Suprapubic skin (tissue), 4 donors: ENCODE measurements around the gene RBBP8NL. TPM values are rescaled to one million over a fixed set of nuclear protein-coding genes. Genes with fewer than 3 reads are reported as not detected.

Experiments used
- DNase-seq, 2 donors: peaks; one replicate each; pipeline ENCODE4 v3.0.0-alpha.2; 2019; ENCODE audit warnings: low spot score in 2 of 2
- H3K27ac ChIP-seq: fragments of 200-600 bp; sonication (generic); one replicate; pipeline ENCODE4 v1.5.1; 2019
- H3K27me3 ChIP-seq: fragments of 200-600 bp; sonication (generic); one replicate; pipeline ENCODE4 v1.5.1; 2019
- H3K36me3 ChIP-seq: fragments of 200-600 bp; sonication (generic); one replicate; pipeline ENCODE4 v1.5.1; 2019
- H3K4me1 ChIP-seq: fragments of 200-600 bp; sonication (generic); one replicate; pipeline ENCODE4 v1.5.1; 2019
- H3K4me3 ChIP-seq: fragments of 200-600 bp; sonication (generic); one replicate; pipeline ENCODE4 v1.5.1; 2019; ENCODE audit warnings: mild to moderate bottlenecking
- H3K9me3 ChIP-seq: fragments of 200-600 bp; sonication (generic); one replicate; pipeline ENCODE4 v1.5.1; 2019
- EP300 ChIP-seq: sonication (generic); formaldehyde crosslinking; IDR thresholded peaks from one replicate; pipeline ENCODE4 v1.6.1; 2017; ENCODE audit warnings: antibody characterized with exemption
- POLR2A ChIP-seq, 2 donors: fragments of 450-650 bp; IDR thresholded peaks; one replicate each; pipeline ENCODE4 v1.6.1; 2017; ENCODE audit warnings: antibody characterized with exemption in 2 of 2, mild to moderate bottlenecking in 2 of 2, moderate library complexity in 2 of 2
- POLR2AphosphoS5 ChIP-seq, 3 donors: sonication (generic); formaldehyde crosslinking; IDR thresholded peaks; one replicate each; pipeline ENCODE4 v1.6.1; 2017; ENCODE audit warnings: antibody characterized with exemption in 3 of 3
- WGBS: methylation state at CpG from one replicate; pipeline ENCODE4 v1.1.5; 2018; 5-methylcytosine and 5-hydroxymethylcytosine counted together
- total RNA-seq, 4 donors: library from RNA; depleted of rRNA; stranded (reverse); fragments of >200 nt; gene quantifications; one replicate each; pipeline ENCODE4 v1.1.0, GENCODE V29; 2016
- TF ChIP-seq, protein P1 (sequence below), 2 donors: fragments of 200-600 bp in 1 of 2; fragments of 450-650 bp in 1 of 2; sonication (generic) in 1 of 2; IDR thresholded peaks; one replicate each; pipeline ENCODE4 v1.5.1; 2016 to 2019; ENCODE audit warnings: antibody characterized with exemption in 2 of 2, mild to moderate bottlenecking in 1 of 2, moderate library complexity in 1 of 2

Gene RBBP8NL
- total RNA-seq, 4 donors from 2014 or later: 2.0 to 6.6 (median 3.9) TPM

DNA sequence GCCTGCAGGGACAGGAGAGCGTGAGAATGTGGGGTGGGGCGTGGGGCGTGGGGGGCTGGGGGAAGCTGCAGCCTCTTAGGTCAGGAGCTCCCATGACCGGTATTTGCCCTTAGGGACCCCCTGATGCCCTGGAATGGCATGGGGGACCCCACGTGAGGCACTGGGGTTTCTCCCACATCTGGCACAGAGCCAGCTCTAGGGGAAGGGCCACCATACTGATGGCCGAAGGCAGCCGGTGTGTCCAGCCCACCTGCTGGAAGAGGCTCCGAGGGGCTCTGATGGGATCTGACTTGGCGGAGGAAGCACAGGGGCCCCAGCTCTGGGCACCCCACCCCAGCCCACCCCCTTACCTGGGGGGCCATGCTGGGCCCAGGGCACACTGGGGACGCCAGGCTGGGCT is 37.7 kb upstream of the RBBP8NL start:
- no peak overlapping the region for H3K4me3 ChIP-seq
- 72% methylated on average over 2 of the region's 10 CpGs for WGBS
- H3K36me3 ChIP-seq: no peaks in the 10 kb centered on the region
- H3K9me3 ChIP-seq: no peaks in the 10 kb centered on the region
- H3K27ac ChIP-seq: no peak overlapping the region
- peaks cover 66% of the 10 kb centered on the region for H3K27me3 ChIP-seq
- no peak for DNase-seq
- no peak for TF ChIP-seq POLR2A (IDR thresholded peaks at IDR 0.05)
- TF ChIP-seq POLR2AphosphoS5 (IDR thresholded peaks at IDR 0.05): no peak
- TF ChIP-seq, protein P1, sequence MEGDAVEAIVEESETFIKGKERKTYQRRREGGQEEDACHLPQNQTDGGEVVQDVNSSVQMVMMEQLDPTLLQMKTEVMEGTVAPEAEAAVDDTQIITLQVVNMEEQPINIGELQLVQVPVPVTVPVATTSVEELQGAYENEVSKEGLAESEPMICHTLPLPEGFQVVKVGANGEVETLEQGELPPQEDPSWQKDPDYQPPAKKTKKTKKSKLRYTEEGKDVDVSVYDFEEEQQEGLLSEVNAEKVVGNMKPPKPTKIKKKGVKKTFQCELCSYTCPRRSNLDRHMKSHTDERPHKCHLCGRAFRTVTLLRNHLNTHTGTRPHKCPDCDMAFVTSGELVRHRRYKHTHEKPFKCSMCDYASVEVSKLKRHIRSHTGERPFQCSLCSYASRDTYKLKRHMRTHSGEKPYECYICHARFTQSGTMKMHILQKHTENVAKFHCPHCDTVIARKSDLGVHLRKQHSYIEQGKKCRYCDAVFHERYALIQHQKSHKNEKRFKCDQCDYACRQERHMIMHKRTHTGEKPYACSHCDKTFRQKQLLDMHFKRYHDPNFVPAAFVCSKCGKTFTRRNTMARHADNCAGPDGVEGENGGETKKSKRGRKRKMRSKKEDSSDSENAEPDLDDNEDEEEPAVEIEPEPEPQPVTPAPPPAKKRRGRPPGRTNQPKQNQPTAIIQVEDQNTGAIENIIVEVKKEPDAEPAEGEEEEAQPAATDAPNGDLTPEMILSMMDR (IDR thresholded peaks at IDR 0.05): no peak
- no peak for TF ChIP-seq EP300
- no peaks in the 10 kb centered on the region for H3K4me1 ChIP-seq

DNA sequence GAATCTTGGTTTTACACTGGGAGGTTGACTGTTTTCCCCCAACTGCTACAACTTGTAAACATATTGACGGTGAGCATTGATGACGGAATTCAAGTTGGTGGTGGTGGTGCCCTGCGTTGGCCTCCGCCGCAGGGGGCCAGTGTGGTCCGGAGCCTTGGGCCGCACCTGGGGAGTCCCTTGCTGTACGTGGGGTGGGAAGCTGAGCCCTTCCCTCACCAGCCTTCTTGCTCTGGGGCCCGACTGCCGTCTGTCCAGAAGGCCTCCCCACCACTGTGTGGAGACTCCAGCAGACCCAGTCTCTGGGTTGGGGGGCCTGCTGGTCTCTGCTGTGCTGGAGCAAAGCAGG is 37.1 kb upstream of the RBBP8NL start:
- Histone ChIP-seq H3K4me3 (no peak overlapping the region), H3K27ac (no peak overlapping the region), H3K9me3 (no peaks in the 10 kb centered on the region), H3K4me1 (no peaks in the 10 kb centered on the region), H3K27me3 (peaks cover 66% of the 10 kb centered on the region), H3K36me3 (no peaks in the 10 kb centered on the region)
- WGBS: 100% methylated on average over 5 of the region's 10 CpGs
- no peak for DNase-seq
- TF ChIP-seq POLR2A (IDR thresholded peaks at IDR 0.05) (no peak), EP300 (no peak), POLR2AphosphoS5 (IDR thresholded peaks at IDR 0.05) (no peak)
- TF ChIP-seq, protein P1 (IDR thresholded peaks at IDR 0.05): no peak

DNA sequence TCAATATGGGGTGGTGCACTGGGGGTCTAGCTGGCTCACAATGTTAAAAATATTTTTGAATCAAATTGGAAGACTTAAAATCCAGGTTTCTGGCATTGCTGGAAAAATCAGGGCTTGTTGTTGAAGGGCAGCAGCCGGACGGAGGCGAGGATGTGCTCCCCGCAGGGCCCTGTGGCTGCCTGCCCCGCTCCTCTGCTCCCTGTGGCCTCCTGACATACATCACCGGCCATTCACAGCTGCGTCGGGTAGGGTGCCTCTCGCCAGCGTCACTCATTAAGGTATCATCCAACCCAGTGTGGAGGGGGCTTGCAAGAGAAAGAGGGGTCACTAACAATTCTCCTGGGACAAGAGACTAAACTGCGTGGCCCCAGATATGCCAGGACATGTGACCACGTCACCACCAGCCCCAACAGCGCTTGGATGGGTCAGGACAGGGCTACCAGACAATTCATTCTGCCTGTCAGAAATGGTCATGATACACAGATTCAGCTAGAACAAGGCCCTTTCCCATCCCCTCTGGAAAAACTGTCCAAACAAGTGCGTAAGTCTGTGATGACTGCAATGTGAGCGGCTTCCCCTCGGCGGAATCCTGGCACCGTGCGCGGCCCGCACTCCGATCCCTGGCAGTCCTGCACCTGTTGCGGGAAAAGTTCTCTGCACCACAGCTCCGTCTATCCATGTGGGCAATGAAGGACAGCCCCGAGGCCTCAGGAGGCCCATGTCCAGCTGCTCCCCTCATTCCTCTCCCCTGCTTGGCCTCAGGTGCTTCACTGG is 36.5 kb upstream of the RBBP8NL start:
- no peak for TF ChIP-seq POLR2AphosphoS5 (IDR thresholded peaks at IDR 0.05)
- TF ChIP-seq, protein P1 (IDR thresholded peaks at IDR 0.05): no peak
- TF ChIP-seq EP300: no peak
- TF ChIP-seq POLR2A (IDR thresholded peaks at IDR 0.05): no peak
- DNase-seq: no peak
- 81% methylated on average over 18 of the region's 25 CpGs for WGBS
- Histone ChIP-seq H3K27me3 (peaks cover 66% of the 10 kb centered on the region), H3K4me1 (no peaks in the 10 kb centered on the region), H3K4me3 (no peak overlapping the region), H3K36me3 (no peaks in the 10 kb centered on the region), H3K9me3 (no peaks in the 10 kb centered on the region), H3K27ac (no peak overlapping the region)

DNA sequence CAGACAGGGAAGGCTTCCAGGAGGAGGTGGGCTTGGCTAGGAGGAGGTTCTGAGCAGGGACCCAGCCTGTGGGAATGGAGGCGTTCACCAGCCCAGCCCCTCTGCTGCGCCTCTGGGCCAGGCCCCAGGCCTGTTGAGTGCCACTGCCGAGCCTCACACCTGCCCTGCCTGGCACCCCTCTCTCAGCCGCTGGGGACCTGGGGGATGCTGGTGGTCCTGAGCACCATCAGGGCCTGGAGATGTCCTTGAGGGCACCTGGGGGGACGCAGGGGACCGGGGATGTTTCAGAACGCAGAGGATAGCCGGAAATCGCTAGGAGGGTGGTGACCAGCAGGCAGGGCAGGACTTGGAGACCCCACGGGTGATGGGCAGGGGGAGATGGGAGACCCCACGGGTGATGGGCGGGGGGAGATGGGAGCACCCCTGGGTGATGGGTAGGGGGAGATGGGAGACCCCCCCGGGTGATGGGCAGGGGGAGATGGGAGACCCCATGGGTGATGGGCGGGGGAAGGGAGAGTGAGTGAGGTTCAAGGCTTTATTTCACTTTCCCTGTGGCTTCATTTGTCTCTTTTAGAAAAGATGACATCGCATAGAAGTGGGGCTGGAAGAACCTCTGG is 35.7 kb upstream of the RBBP8NL start:
- no peak overlapping the region for H3K27ac ChIP-seq
- no peak for DNase-seq
- TF ChIP-seq, protein P1 (IDR thresholded peaks at IDR 0.05): no peak
- no peak for TF ChIP-seq EP300
- no peak for TF ChIP-seq POLR2A (IDR thresholded peaks at IDR 0.05)
- no peak for TF ChIP-seq POLR2AphosphoS5 (IDR thresholded peaks at IDR 0.05)
- no peaks in the 10 kb centered on the region for H3K9me3 ChIP-seq
- no peaks in the 10 kb centered on the region for H3K4me1 ChIP-seq
- peaks cover 66% of the 10 kb centered on the region for H3K27me3 ChIP-seq
- no peak overlapping the region for H3K4me3 ChIP-seq
- 74% methylated on average over 11 of the region's 15 CpGs for WGBS
- no peaks in the 10 kb centered on the region for H3K36me3 ChIP-seq

DNA sequence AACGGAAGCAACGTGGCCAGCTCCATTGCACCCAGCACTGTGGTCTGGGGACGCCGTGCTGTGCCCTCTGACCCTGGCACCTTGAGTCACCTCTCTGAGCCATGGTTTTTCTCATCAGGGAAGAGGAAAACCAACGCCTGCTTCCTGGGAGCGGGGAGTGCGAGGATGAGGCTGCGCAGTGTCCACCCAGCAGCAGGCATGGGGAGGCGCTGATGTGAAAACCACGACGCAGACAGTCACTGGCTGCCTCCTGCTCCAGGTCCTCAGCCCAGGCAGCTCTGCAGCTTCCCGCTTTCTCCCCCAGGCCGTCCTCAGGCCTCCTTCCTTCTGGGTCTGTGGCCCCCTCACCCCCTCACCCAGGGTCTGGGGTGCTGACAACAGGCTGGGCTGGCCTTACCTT is 34.5 kb upstream of the RBBP8NL start:
- WGBS: 94% methylated on average over 3 of the region's 13 CpGs
- Histone ChIP-seq H3K36me3 (no peaks in the 10 kb centered on the region), H3K4me1 (no peaks in the 10 kb centered on the region), H3K4me3 (no peak overlapping the region), H3K9me3 (no peaks in the 10 kb centered on the region), H3K27ac (no peak overlapping the region), H3K27me3 (peaks cover 66% of the 10 kb centered on the region)
- TF ChIP-seq POLR2A (IDR thresholded peaks at IDR 0.05) (no peak), EP300 (no peak), POLR2AphosphoS5 (IDR thresholded peaks at IDR 0.05) (no peak)
- TF ChIP-seq, protein P1 (IDR thresholded peaks at IDR 0.05): no peak
- DNase-seq: no peak
